Endothelial cell (in vitro differentiated cells): ENCODE measurements around the gene MGAT1. TPM values are rescaled to one million over a fixed set of nuclear protein-coding genes. Genes with fewer than 3 reads are reported as not detected.

Experiments
- DNase-seq: peaks from one replicate; pipeline ENCODE4 v3.0.0; 2021; ENCODE audit warnings: low spot score
- H3K27ac Mint-ChIP-seq: one replicate; pipeline ENCODE4 v1.8.0; 2021; ENCODE audit warnings: mixed read lengths, inconsistent platforms; ENCODE audit not compliant: unreplicated experiment
- H3K27me3 Mint-ChIP-seq: one replicate; pipeline ENCODE4 v1.8.0; 2021; ENCODE audit warnings: mild to moderate bottlenecking, moderate library complexity, mixed read lengths, inconsistent platforms; ENCODE audit not compliant: unreplicated experiment
- H3K36me3 Mint-ChIP-seq: one replicate; pipeline ENCODE4 v1.8.0; 2021; ENCODE audit warnings: mild to moderate bottlenecking, low read depth, mixed read lengths, inconsistent platforms; ENCODE audit not compliant: unreplicated experiment
- H3K4me1 Mint-ChIP-seq: one replicate; pipeline ENCODE4 v1.8.0; 2021; ENCODE audit warnings: mild to moderate bottlenecking, mixed read lengths, inconsistent platforms; ENCODE audit not compliant: unreplicated experiment
- H3K4me3 Mint-ChIP-seq: one replicate; pipeline ENCODE4 v1.8.0; 2021; ENCODE audit warnings: mild to moderate bottlenecking, mixed read lengths, inconsistent platforms; ENCODE audit not compliant: unreplicated experiment
- H3K9me3 Mint-ChIP-seq: one replicate; pipeline ENCODE4 v1.8.0; 2021; ENCODE audit warnings: mixed read lengths, inconsistent platforms; ENCODE audit not compliant: unreplicated experiment
- total RNA-seq: library from RNA; stranded (reverse); fragmentation: NEBNext Ultra II Directional; extraction: Animal tissue kit (Norgen Biotek cat#: 25700); gene quantifications from one replicate; pipeline ENCODE4 v1.2.1, GENCODE V29; 2021; ENCODE audit not compliant: unreplicated experiment
- TF ChIP-seq, protein P1 (sequence below): fragments of 200-600 bp; sonication (generic); IDR thresholded peaks from one replicate; pipeline ENCODE4 v1.5.0; 2021; ENCODE audit warnings: antibody characterized with exemption; ENCODE audit not compliant: unreplicated experiment

Gene MGAT1
- total RNA-seq, 1 donor from 2014 or later: 115 TPM

DNA sequence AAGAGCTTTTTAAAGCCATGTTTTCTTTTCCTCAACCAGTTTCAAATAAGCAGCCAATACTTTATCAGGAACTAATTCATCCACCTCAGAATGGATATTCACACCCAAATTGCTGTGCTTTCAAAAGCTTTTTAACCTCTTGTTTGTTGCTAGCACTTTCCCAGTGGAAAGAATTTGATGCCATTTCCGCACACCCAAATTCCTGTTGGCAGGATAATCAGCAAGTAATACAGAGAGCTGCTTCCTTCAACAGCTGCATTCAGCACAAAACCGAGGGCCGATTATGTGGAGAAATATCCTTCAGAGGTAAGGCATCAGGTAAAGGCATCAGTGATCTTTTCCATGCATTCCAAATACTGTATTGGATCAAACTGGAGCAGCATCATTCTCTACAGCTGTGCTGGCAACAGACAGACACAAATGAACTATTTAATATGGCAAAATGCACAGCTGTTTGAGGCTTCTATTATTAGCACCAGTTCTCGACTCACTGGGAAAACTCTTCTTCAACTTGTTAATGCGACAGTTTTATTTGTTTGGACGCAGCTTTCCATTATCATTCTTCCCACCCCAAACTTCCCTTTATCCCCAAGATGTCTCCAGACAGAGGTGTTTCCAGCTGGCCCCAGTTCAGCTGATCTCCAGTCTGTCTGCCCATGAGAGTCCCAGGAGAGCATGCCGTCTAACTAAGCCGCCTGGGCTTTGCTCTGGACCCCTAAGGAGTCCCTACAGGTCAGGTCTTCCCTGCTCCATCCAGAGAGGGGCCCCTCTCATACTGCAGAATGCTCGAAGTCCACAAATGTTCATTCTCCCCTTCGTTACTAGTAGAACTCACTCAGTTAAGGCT is 22.2 kb upstream of the MGAT1 start:
- no peak for DNase-seq
- H3K27me3 Mint-ChIP-seq: peaks cover 5% of the 10 kb centered on the region
- TF ChIP-seq, protein P1, sequence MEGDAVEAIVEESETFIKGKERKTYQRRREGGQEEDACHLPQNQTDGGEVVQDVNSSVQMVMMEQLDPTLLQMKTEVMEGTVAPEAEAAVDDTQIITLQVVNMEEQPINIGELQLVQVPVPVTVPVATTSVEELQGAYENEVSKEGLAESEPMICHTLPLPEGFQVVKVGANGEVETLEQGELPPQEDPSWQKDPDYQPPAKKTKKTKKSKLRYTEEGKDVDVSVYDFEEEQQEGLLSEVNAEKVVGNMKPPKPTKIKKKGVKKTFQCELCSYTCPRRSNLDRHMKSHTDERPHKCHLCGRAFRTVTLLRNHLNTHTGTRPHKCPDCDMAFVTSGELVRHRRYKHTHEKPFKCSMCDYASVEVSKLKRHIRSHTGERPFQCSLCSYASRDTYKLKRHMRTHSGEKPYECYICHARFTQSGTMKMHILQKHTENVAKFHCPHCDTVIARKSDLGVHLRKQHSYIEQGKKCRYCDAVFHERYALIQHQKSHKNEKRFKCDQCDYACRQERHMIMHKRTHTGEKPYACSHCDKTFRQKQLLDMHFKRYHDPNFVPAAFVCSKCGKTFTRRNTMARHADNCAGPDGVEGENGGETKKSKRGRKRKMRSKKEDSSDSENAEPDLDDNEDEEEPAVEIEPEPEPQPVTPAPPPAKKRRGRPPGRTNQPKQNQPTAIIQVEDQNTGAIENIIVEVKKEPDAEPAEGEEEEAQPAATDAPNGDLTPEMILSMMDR: no peak
- peaks cover 14% of the 10 kb centered on the region for H3K36me3 Mint-ChIP-seq
- H3K27ac Mint-ChIP-seq: peak overlapping the region; percentile 13
- no peak overlapping the region for H3K4me3 Mint-ChIP-seq
- peaks cover 16% of the 10 kb centered on the region for H3K4me1 Mint-ChIP-seq
- H3K9me3 Mint-ChIP-seq: peaks cover 3% of the 10 kb centered on the region

DNA sequence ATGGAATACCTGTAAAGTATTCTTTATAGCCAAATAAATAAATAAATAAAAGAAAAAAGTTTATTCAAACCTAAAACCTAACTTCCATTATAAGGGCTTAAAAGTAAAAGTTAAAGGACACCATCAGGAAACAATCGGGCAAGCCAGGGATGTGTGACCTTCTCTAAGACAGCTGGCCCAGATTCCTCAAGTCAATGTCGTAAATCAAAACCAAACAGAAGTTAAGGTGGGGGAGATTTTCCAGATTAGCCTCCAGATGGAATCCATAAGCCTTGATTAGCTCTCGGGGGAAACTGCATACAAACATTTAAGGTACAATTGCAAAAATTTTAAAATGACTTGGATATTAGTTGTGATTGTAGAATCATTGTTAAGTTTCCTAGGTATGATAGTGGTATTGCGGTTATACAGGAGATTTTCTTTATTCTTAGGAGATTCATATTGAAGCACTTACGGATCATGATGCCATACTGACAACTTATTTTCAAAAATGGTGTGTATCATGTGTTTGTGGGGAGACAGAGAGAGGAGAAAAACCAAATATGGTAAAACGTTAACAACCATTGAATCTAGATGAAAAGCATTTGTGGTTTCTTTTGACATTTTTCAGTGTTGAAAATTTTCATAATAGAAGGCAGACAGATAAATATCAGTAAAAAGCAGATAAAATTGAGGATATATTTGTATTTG is 21.5 kb upstream of the MGAT1 start:
- H3K27me3 Mint-ChIP-seq: peaks cover 2% of the 10 kb centered on the region
- DNase-seq: no peak
- no peaks in the 10 kb centered on the region for H3K9me3 Mint-ChIP-seq
- H3K4me1 Mint-ChIP-seq: peaks cover 10% of the 10 kb centered on the region
- peaks cover 6% of the 10 kb centered on the region for H3K36me3 Mint-ChIP-seq
- no peak overlapping the region for H3K27ac Mint-ChIP-seq
- no peak overlapping the region for H3K4me3 Mint-ChIP-seq
- TF ChIP-seq, protein P1: no peak

DNA sequence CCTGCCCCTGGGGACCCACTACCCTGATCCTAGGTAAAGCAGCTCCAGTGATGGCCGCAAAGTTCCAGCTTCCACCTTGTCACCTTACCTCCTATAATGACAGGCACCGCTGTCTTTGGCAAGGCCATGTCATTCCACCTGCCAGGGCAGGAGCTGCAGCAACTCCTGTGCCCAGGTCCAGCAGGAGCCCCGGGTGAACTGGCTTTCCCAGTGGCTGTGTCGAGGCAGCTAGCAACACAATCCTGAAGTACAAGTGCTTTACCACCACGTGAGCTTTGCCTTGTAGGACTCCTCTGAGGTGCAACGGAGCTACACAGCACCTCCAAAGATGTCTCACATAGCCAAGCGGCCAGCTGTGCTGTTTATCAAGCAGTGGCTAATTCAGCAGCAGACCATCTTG is 20.7 kb upstream of the MGAT1 start:
- TF ChIP-seq, protein P1: no peak
- no peak for DNase-seq
- Mint-ChIP-seq H3K9me3 (no peaks in the 10 kb centered on the region), H3K27me3 (peaks cover 2% of the 10 kb centered on the region), H3K4me3 (no peak overlapping the region), H3K36me3 (peaks cover 3% of the 10 kb centered on the region), H3K4me1 (peaks cover 11% of the 10 kb centered on the region), H3K27ac (no peak overlapping the region)

DNA sequence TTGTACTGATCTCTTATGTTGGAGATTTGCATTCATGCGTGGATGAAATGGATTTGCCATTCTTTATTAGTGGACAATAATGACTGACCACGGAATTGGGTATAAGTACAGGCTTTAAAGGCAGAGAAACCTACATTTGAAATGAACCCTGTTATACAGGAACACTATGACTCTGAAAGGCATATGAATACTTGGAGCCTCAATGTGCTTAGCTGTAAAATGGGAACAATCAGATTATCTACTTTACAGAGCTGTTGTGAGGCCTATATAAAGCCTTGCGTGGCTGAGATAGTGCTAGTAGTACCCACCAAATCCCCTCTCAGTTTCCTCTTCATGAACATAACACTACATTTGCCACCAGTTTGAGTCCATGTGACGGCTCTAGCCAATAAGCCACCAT is 18.9 kb upstream of the MGAT1 start:
- peaks cover 2% of the 10 kb centered on the region for H3K27me3 Mint-ChIP-seq

More for the DNA sequence above, 18.9 kb upstream of the MGAT1 start:
- Mint-ChIP-seq H3K36me3 (peaks cover 2% of the 10 kb centered on the region), H3K9me3 (no peaks in the 10 kb centered on the region), H3K4me3 (no peak overlapping the region), H3K4me1 (peaks cover 23% of the 10 kb centered on the region), H3K27ac (peak overlapping the region; percentile 2)
- no peak for DNase-seq
- TF ChIP-seq, protein P1: no peak
